HG03565 (cell line): Measurements from ENCODE around the gene TTLL4.

Experiments used
- ATAC-seq: cut with Tn5 transposase; IDR thresholded peaks from one replicate; pipeline ENCODE4 v1.9.1; 2021; ENCODE audit warnings: mild to moderate bottlenecking, moderate library complexity; ENCODE audit not compliant: unreplicated experiment

TTLL4 gene

DNA sequence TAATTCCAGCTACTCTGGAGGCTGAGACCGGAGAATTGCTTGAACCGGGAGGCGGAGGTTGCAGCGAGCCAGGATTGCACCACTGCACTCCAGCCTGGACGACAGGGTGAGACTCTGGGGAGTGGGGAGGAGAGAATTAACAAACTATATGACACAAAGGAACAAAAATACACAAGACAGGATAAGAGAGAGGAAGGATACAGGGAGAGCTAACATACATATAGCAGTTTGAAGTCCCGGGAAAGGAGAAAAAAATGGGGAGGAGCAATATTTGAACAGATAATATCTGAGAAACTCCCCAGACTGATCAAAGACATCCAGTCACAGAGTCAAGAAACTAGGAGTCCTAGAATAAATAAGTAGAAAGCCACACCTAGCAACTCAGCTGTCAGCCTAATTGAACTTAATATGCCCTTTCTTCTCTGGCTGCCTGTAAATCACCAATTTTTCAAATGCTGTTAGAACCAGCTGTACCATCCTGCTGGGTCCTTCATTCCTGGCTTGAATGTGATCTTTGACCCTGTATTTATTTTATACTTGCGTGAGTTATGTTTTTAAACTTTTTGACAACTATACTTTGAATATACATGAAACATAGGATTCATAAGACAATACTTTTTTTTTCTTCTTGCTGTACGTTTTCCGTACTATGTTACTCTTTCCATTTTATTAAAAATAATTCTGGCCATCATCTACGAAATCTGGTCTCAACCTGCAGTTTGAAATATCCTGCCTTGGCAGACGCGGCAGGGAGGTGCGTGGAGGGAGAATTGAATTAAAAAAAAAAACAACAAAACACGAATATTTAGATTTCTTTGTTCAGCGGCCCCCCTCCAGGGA is 70.4 kb downstream of the TTLL4 start:
- no peak for ATAC-seq

DNA sequence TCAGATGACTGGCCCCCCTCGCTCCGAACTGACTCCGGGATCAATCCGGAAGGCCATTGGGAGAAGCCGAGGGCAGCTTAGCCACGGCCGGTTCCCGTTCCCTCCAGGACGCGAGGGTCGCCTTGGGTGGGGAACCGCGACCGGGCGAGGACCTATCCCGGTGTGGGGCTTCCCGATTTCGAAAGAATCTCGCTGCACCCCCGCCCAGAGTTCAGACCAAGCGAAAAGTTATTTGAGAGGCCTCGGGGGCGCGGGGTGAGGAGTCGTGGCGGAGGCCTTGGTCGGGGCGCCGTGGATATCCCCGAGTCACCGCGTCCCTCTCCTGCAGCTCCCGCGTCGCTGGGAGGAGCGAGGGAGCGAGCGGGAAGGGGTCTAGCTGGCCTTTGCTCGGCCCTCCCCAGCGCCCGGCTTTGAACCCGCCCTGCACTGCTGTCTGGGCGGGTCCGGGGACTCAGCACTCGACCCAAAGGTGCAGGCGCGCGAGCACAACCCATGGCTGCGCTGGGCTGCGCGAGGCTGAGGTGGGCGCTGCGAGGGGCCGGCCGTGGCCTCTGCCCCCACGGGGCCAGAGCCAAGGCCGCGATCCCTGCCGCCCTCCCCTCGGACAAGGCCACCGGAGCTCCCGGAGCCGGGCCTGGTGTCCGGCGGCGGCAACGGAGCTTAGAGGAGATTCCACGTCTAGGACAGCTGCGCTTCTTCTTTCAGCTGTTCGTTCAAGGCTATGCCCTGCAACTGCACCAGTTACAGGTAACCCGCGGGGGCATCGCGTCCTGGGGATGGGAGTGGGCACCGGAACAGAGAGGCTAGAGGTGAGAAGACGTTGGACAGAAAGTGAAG is 71.3 kb downstream of the TTLL4 start, which contains the start of gene CYP27A1:
Gene CYP27A1, plus strand, starts transcription at position 457 of the 837 bp plus-strand sequence. Its CDS starts 36 bp downstream, at position 493.
- ATAC-seq = no peak

DNA sequence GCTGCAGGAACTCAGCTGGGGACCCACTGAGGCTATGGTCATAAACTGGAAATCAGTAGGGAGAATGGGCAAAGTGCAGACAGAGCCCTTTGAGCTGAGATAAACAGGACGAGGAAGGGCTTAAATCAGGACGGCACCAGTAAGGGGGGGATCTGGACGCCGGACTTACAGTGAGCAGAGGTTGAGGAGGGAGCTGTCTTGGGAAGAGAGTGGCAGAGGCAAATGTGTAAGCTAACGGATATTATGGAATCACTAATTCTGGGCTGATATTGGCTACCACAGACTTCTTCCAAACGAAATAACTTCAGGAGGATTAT is 71.9 kb downstream of the TTLL4 start:
- no peak for ATAC-seq

GRCh38 chr2:218783688-218784087 is 73.1 kb downstream of the TTLL4 start:
- ATAC-seq = no peak

GRCh38 chr2:218785103-218785502 is 74.5 kb downstream of the TTLL4 start:
- no peak for ATAC-seq

DNA sequence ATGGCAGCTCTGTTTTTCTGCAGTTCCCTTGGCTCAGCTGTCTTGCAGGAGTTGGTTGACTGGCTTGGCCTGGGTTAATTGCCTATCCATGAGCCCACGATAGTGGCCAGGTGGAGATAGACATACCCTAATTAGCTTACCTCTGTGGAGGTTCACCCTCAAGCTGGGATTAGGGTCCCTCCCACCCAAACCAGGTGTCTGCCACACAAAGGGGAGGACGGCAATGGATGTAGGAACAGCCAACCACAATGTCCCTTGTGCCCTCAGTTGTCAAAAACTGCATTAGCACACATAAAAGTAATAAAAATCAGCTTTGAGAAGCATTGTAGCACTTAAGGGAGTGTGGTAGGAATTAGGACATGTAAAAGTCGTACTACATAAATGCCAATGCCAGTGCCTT is 75.5 kb downstream of the TTLL4 start:
- no peak for ATAC-seq

- no peak for ATAC-seq
Observed at GRCh38 chr2:218788529-218789255, 78.1 kb downstream of the TTLL4 start.

DNA sequence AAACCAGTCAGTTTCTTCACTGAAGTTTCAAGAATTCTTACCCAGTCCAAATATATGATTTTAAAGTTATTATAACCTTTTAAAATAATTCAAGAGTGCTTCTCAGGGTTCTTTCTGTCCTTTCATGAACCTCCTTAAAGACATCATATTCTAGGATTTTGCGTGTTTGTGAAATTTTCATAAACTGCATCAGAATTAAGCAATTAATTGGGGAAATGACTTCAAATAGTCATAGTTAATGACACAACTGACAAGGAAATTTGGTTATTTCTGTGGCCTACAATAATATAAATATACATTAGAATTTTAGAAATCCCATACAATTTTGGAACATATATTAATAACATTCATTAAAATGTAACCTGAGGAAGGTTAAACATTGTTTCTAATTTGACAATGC is 81.8 kb downstream of the TTLL4 start:
- no peak for ATAC-seq

DNA sequence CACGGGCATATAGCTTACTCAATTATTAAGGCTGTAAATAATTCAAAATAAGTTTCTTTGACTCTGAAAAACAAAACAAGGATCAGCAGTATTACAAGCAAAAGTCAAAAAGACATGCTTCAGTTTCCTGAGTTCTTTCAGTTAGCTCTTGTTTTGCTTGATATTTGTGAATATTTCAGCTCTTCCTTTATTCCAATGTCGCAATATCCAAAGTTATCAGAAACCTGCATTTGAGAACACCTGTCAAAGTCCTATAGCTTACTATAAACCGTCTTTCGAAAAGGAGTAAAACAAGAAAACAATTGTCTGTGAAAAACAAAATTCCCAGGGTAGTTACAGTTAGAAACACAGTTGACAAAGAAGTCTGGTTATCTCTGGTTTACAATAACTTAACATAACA is 86.1 kb downstream of the TTLL4 start:
- ATAC-seq = no peak

GRCh38 chr2:218798767-218799504 is 88.3 kb downstream of the TTLL4 start:
- no peak for ATAC-seq

GRCh38 chr2:218799990-218800389 is 89.4 kb downstream of the TTLL4 start:
- no peak for ATAC-seq

DNA sequence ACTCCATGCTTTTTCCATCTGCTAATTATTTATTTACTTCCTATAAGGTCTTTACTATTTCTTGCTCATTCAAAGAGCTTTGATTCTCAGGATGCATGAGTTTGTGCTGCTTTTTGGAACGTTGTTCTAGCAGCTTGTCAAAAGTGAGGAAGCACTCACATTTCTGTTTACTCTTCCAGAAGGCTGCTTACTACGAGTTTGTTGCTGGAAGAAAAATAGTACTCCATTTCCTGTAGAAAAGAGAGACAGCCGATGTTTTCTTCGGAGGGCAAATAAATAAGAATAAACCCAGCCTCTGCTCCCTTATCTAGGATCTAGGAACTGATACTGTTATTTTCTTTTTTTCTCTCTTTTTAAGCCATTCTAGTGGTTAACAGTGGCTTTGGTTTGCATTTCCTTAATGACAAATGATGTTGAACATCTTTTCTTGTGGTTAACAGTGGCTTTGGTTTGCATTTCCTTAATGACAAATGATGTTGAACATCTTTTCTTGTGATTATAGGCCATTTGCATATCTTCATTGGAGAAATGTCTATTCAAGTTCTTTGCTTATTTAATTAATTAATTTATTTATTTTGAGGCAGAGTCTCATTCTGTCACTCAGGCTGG is 91.9 kb downstream of the TTLL4 start:
- no peak for ATAC-seq

- ATAC-seq = no peak
Observed at GRCh38 chr2:218804817-218805216, 94.2 kb downstream of the TTLL4 start.
